HG02759 (cell line): ENCODE measurements around the gene CARD9.
"Not testable (repeated sequence)": the region's sequence is repeated elsewhere in the genome, so short reads cannot be mapped to it uniquely, and the experiment has no call there.

Source experiments
- ATAC-seq: cut with Tn5 transposase; IDR thresholded peaks from one replicate; pipeline ENCODE4 v1.9.1; 2021; ENCODE audit warnings: mild to moderate bottlenecking, moderate library complexity; ENCODE audit not compliant: unreplicated experiment

CARD9 gene

GRCh38 chr9:136373300-136374182 lies at the start of gene CARD9:
Gene CARD9, minus strand, starts transcription at chr9:136373669. Its CDS starts 1,591 bp downstream, at chr9:136372078.
- no peak for ATAC-seq

- ATAC-seq, result no peak
Observed at GRCh38 chr9:136422876-136423275, 49.4 kb upstream of the CARD9 start.

GRCh38 chr9:136421791-136422190 lies 48.3 kb upstream of the CARD9 start:
- no peak for ATAC-seq

GRCh38 chr9:136419092-136419420 lies 45.6 kb upstream of the CARD9 start:
- no peak for ATAC-seq

GRCh38 chr9:136418182-136419091 lies 45.0 kb upstream of the CARD9 start:
- ATAC-seq, result no peak

- no peak for ATAC-seq
Observed at GRCh38 chr9:136416914-136417313, 43.4 kb upstream of the CARD9 start.

GRCh38 chr9:136416427-136416826 lies 43.0 kb upstream of the CARD9 start:
- ATAC-seq, result no peak

GRCh38 chr9:136412962-136413361 lies 39.5 kb upstream of the CARD9 start:
- ATAC-seq, result no peak

- no peak for ATAC-seq
Observed at GRCh38 chr9:136411378-136411777, 37.9 kb upstream of the CARD9 start.

- ATAC-seq, result peak; percentile 87
Observed at GRCh38 chr9:136410500-136411287, 37.2 kb upstream of the CARD9 start, which contains the start of the genes ENTR1 and PMPCA. Gene ENTR1, minus strand, starts transcription at chr9:136410614. Its CDS starts 217 bp downstream, at chr9:136410397. Gene PMPCA, plus strand, starts transcription at chr9:136410658. Its CDS starts 11 bp downstream, at chr9:136410669.

- peak; percentile 36 for ATAC-seq
Observed at GRCh38 chr9:136409557-136410455, 36.3 kb upstream of the CARD9 start.

- no peak for ATAC-seq
Observed at GRCh38 chr9:136407911-136408310, 34.4 kb upstream of the CARD9 start.

- ATAC-seq, result not testable (repeated sequence)
Observed at GRCh38 chr9:136407061-136407460, 33.6 kb upstream of the CARD9 start.

- ATAC-seq, result not testable (repeated sequence)
Observed at GRCh38 chr9:136405904-136406303, 32.4 kb upstream of the CARD9 start.

GRCh38 chr9:136405481-136405880 lies 32.0 kb upstream of the CARD9 start:
- no peak for ATAC-seq

GRCh38 chr9:136404801-136405136 lies 31.3 kb upstream of the CARD9 start:
- no peak for ATAC-seq

- ATAC-seq, result no peak
Observed at GRCh38 chr9:136403915-136404800, 30.7 kb upstream of the CARD9 start.

- no peak for ATAC-seq
Observed at GRCh38 chr9:136403538-136403914, 30.1 kb upstream of the CARD9 start.

GRCh38 chr9:136402067-136402466 lies 28.6 kb upstream of the CARD9 start:
- ATAC-seq, result no peak
